MV-4-11 (cell line): ENCODE data around the gene UAP1L1.
A peak's percentile ranks its signal among the peaks of the same experiment; 100 is the strongest.
"Not testable (repeated sequence)": the region's sequence is repeated elsewhere in the genome, so short reads cannot be mapped to it uniquely, and the experiment has no call there.

Experiments
- DNase-seq: peaks from one replicate; lab custom pipeline; 2025; lab: John Stamatoyannopoulos, UW

The UAP1L1 gene

GRCh38 chr9:137056739-137057415, 20.4 kb upstream of the UAP1L1 start:
- DNase-seq = no peak

DNA sequence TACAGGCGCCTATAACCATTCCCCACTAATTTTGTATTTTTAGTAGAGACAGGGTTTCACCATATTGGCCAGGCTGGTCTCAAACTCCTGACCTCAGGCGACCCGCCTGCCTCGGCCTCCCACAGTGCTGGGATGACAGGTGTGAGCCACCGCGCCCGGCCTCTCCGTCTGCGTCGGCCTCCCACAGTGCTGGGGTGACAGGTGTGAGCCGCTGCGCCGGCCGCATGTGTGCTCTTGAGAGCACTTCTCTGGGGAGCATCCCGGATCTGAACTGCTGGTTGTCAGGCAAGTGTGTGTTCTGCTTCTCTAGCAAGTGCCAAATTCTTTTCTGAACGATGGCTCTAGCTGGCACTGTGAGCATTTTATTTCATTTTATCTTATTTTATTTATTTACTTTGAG, 19.8 kb upstream of the UAP1L1 start:
- no peak for DNase-seq

DNA sequence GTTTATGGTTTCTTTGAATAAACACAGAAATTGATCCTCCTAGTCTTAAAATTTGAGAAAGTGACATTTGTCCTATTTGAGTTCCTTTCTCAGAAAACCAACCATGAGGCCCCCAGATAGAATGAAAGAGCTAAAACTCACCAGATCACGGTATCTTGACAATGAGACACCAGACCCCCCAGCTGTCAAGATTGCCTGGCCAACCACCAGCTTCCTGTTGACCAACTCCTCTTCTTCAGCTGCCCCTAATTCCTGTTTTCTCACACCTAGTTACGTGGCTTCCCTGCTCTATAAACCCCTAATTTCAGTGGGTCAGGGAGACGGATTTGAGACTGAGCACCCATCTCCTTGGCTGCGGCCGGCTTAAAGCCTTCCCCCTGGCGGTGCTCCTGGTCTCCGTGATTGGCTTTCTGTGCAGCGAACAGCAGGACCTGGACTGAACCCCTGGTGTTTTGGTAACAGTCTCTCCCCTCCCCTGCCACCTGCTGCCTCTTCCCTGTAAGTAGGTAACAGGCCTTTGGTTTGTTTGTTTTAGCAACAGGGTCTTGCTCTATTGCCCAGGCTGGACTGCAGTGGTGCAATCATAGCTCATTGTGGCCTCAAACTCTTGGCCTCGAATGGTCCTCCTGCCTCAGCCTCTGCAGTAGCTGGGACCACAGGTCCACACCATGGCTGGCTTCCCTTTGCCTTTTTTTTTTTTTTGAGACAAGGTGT, 18.6 kb upstream of the UAP1L1 start:
- no peak for DNase-seq

DNA sequence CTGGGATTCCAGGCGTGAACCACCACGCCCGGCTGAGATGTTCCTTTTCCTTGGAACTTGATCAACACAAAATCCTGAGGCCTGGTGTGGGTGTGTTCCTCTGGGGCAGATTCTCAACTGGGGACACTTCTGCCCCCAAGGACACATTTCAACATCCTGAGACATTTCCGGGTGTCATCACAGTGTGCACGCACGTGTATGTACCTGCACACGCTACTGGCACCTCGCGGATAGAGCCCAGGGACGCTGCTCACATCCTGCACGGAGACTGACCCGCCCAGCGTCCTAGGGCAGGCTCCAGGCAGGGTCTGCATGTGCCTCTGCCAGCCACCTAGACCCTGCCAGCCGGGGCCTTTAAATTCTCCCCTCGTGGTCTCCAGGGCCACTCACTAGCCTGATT, 14.9 kb upstream of the UAP1L1 start:
- DNase-seq = no peak

DNA sequence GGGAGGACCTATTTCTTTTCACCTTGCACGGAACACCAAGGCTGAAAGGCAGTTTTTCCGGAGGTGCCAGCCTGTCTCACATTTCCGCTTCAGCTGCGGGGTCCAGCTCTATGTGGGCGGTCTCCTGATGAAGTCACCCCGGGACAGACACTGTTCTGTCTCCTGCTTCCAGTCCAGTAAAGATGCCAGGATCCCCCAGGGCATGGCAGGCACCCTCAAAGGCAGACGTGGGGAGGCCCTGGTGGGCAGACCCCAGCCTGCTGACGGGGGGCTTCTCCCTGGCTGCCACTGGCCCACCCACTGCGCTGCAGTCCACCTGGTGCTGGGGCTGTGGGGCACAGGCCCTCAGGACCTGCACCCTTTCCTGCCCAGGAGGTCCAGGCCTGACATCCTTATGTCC, 14.5 kb upstream of the UAP1L1 start:
- not testable (repeated sequence) for DNase-seq

DNA sequence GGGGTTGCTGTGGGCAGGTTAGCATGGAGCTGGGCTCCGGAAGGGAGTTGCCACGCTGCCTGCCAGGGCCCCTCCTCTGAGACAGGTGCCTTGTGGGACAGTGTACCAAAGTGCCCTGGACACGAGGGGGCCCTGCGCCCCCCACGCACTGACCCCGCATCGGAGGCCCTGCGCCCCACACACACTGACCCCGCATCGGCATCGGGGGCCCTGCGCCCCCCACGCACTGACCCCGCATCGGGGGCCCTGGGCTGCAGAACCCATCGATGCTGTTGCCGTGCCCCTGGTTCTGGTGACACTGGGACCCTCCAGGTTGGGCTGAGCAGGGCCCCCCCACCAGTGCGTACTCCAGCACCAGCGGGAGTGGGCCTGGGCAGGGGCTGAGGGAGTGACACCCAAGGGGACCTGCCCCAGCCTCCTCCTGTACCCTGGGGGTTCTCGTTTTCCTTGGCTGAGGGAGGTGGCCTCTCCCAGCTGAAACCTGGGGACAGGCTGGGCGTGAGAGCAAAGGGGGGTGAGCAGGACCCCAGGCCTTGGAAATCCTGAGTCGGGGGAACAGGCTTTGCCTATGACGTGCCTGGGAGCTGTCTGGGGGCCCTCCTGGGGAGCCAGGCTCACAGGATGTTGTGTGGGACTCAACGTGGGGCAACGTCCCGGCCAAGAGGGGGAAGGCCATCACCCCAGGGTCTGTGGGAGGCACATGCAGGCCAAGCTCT, 13.8 kb upstream of the UAP1L1 start:
- DNase-seq = no peak

DNA sequence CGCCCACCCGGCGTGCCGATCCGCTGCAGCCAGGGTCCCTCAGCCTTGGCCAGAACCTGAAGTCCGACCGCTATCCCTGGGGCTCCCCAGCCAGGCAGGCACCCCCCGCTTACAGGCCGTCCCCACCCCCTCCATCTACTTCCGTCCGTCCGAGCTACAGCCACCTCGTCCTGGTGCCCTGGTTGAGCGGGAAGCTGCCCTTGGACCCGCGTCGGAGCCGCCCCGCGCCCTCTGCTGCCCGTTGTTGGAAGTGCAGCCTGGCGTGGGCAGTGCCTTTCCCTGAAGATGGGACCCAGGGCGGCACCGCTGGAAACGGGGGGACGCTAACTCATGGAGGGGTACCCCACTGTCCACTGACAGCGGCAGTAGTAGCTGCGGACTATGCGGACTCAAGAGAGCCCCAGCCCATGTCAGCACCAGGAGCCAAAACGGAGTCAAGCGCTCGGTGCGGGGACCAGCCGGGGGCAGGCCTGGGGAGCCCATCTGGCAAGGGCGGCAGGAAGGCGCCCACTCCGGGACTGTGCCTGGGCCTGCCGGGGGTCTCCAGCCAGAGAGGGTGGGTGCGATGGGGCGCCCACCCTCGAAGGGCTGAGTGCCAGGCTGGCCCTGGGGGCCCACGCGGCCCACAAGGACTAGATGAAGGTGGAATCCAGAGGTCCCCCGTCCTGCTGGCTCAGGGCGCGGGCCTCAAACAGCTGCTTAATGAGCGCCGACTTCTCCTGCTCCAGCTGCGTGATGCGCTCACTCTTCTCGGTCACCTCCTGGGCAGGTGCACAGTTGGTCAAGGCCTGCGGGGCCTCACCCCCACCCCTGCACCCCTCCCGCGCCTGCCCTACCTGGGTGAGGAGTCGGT, 13.1 kb upstream of the UAP1L1 start:
- DNase-seq = no peak

DNA sequence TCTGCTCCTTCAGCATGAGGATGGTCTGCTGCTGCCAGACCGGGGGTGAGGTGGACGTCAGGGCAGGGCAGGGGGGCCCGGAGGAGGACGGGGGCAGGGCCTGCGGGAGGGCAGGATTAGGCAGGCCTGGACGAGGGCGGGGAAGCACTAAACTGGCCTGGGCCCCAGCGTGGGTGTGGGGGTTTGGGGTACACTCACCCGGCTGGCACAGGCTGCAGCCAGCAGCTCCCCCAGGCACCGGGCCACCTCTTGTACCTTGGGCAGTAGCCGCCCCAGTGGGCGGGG, 12.5 kb upstream of the UAP1L1 start:
- no peak for DNase-seq

GRCh38 chr9:137065336-137065967, 11.9 kb upstream of the UAP1L1 start:
- DNase-seq = no peak

DNA sequence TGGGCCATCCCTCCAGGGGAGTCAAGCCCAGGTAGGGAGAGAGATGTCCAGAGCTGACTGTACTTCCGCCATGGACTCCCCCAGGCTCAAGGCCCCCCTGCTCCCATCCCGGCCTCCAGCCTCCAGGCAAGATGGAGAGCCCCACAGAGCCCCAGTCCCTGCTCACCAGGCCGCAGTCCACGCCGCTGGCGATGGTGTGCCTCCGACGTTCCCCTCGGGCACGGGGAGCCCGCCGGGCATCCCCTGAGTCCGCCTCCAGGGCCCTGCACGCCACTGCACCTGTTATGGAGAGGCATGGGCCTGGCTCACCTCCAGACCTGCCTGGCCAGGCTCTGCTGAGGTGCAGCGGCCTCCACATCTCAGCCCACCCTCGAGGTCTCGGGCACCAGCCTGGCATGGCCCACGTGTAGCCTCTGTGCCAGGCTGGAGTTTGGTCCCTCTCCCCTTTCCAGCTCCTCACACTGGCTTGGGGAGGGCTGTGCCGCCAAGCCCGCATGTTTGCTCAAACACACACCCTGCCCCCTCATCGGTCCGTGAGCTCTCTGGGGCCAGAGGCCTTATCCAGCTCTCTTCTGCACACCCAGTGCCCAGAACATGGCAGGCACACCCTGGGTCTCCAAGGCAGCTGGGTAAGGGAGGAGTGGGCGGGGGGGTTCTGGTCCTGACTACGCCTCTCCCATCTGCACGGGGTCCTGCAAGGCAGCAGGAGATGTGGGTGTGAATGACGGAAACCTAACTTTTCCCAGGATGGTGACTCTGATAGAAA, 11.0 kb upstream of the UAP1L1 start:
- DNase-seq = no peak

GRCh38 chr9:137067860-137068538, 9.3 kb upstream of the UAP1L1 start:
- DNase-seq = peak; percentile 75

DNA sequence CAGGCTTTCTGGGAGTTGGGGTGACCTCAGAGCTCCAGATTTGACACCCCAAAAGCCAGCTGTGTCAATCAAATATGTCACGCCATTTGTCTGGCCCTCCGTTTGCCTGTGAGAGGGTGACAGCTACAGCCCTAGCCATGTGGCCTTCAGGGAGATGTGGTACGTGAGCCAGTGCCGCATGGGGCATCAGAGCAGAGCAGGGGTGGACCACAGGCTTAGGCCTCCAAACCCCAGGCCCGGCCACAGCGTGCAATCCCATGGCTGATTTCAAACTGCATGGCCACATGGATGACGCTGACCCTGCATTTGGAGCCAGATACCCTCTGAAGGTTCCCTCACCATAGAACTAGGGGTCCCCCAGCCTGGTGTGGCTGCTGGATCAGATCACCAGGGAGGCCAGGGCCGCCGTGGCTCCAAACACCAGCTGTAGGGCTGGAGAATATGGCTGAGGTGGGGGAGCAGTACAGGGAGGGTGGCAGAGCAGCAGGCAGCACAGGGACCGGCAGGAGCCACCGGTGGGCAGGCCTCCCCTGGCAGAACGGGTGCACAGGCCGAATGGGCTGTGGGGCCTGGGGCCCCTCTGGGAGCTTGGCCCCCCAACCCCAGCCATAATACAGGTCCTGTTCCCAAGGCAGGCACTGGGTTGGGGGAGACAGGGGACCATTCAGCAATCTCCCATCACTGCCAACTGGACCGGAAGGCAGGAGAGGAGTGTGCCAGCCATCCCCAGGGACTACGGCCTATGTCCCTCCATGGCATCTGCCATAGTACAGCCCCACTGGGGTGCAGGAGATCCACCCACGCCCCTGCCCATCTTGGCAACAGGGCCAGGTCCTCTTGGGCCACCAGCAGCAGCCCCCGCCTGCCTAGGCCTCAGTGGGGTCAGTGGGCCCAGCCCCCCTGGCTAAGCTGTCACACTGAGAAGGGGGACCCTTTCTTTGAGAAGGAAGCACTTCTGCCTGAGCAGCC, 8.5 kb upstream of the UAP1L1 start:
- DNase-seq = no peak

DNA sequence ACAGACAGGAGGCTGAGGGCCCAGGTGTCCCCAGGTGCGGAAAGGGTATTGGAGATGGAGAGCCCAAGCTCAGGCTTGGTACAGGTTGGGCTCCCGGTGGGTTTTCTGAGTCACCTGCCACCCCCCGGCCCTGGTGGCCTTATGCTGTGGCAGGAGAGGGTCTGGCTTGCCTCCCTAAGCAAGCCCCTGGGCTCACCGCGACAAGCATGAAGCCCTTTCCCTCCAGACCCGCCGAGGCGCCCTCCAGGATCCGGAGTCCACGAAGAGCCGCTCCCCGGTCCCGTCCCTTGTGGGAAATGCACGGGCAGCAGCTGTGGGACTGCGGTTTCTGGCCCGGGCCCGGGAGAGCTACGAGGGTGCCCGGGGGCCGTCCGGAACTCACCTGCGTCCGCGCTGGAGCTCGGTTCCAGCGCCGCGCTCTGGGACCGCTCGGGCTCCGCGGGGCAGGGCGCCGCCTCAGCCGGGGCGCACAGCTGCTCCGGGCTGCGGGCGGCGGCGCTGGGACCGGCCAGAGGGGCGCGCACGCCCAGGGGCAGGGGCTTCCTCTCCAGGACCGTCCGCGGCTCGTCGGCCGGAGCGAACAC, 7.7 kb upstream of the UAP1L1 start:
- DNase-seq = no peak

- peak; percentile 92 for DNase-seq
Measured at GRCh38 chr9:137070201-137070905, 7.0 kb upstream of the UAP1L1 start, which contains the start of gene SAPCD2. TSS of gene SAPCD2 (minus strand) at chr9:137070557. CDS start at chr9:137070460, 97 bp downstream.

DNA sequence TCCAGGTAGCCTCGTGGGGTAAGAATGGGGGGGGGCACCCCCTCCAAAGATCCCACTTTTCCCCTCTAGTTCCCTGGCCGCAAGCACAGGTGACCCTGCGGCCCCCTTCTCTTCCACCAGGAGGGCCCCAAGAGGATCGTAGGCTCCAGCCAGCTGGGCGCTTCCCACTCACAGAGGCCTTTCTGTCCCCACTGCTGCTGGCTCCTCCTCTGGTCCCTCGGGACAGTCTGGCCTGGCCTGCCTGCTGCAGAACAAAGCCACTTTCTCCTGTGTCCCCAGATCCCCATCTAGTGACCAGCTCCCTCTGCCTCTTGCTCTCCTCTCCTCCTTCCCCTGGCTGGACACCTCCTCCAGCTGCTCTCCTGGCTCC, 6.4 kb upstream of the UAP1L1 start:
- peak; percentile 12 for DNase-seq

DNA sequence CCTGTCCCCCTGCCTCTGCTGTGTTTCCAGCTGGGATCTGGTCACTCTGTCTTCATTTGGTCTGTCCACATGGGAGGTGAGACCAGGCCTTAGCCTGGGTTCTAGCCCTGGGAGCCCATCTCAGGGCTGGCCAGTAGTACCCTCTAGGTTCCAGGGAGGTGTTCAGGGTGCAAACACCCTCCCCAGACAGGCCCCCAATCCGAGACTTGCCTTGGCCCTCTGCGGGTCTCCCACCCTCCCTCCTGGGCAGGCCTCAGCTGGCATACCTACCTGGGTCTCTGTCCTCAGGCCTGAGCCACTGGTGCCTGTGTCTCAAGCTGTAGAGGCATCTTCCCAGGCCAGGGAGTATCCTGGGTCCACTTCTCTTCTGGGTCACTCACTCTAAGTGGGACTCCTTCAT, 6.0 kb upstream of the UAP1L1 start:
- DNase-seq = no peak

DNA sequence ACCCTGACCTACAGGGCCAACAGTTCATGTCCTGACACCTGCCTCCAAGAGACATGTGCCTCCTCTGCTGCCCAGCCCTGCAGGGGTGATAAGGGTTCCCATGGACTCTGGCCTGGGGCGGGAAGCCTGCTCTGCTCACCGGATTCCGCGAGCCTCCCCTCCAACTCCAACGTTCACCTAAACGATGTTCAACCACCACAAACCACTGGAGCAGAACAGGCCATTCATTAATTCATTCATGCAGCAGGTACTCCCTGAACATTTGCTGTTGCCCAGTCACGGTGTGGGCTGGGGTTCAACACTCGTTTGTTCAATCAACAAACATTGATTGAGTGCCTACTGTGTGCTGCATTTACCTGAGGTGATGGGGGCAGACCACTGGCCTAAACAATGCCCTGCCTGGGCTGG, 3.3 kb upstream of the UAP1L1 start:
- no peak for DNase-seq

DNA sequence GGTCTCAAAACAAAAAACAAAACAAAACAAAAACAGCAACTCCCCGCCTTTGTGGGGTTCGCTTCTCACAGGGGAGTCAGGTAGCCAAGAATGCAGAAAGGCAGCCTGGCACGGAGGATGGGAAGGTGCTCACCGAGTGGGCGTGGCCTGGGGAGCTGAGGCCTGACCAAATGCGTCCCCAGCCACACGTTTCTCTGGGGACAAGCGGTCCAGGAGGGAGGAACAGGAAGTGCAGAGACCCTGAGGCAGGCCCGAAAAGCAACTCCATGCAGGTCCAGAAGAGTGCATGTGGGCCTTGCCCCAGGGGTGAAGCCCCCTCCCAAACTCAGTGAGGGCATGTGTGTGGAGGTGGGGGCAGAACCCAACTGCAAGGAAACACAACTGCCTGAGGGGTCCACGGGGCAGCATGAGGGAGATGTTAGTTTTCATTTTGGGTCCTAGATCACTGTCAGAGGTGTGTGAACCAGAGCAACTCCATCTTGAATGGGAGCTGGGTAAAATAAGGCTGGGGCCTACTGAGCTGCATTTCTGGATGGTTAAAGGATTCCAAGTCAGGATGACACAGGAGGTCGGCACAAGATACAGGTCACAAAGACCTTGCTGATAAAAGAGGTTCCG, 2.6 kb upstream of the UAP1L1 start:
- DNase-seq = no peak
